HepG2 (cell line): ENCODE results near the gene CDC42EP4. TPM values are rescaled to one million over a fixed set of nuclear protein-coding genes. Genes with fewer than 3 reads are reported as not detected.
A peak's percentile ranks its signal among the peaks of the same experiment; 100 is the strongest.

Experiments used
- ADNP ChIP-seq: sonication (generic); formaldehyde crosslinking; IDR thresholded peaks from 2 replicates; pipeline ENCODE4 v1.4.0; 2020; ENCODE audit warnings: missing genetic modification reagents
- FOXO1 ChIP-seq: sonication (generic); formaldehyde crosslinking; IDR thresholded peaks from 2 replicates; pipeline ENCODE4 v1.4.0; 2020; ENCODE audit warnings: missing genetic modification reagents
- IRF2 ChIP-seq: IDR thresholded peaks from 2 replicates; pipeline ENCODE4 v1.6.1; 2018; ENCODE audit warnings: missing genetic modification reagents, missing compliant biosample characterization
- KAT8 ChIP-seq: IDR thresholded peaks from 2 replicates; pipeline ENCODE4 v1.6.1; 2016; ENCODE audit warnings: missing genetic modification reagents, missing compliant biosample characterization
- ZMYM3 ChIP-seq: sonication (generic); formaldehyde crosslinking; IDR thresholded peaks from 2 replicates; pipeline ENCODE4 v1.5.1; 2020; ENCODE audit warnings: mild to moderate bottlenecking, missing genetic modification reagents
- ZNF235 ChIP-seq: sonication (generic); formaldehyde crosslinking; IDR thresholded peaks from 2 replicates; pipeline ENCODE4 v1.8.1; 2023; ENCODE audit warnings: mild to moderate bottlenecking, missing genetic modification reagents, borderline replicate concordance
- ZNF260 ChIP-seq: sonication (generic); formaldehyde crosslinking; IDR thresholded peaks from 2 replicates; pipeline ENCODE4 v1.4.0; 2020; ENCODE audit warnings: missing genetic modification reagents, low read depth, mild to moderate bottlenecking, borderline replicate concordance
- ZNF280B ChIP-seq: sonication (generic); formaldehyde crosslinking; IDR thresholded peaks from 2 replicates; pipeline ENCODE4 v1.5.0; 2020; ENCODE audit warnings: missing genetic modification reagents, mild to moderate bottlenecking, borderline replicate concordance
- ZNF30 ChIP-seq: sonication (generic); formaldehyde crosslinking; IDR thresholded peaks from 2 replicates; pipeline ENCODE4 v1.5.0; 2020; ENCODE audit warnings: mild to moderate bottlenecking, missing genetic modification reagents
- ZNF552 ChIP-seq: sonication (generic); formaldehyde crosslinking; IDR thresholded peaks from 2 replicates; pipeline ENCODE4 v1.9.0; 2022; ENCODE audit warnings: missing genetic modification reagents, mild to moderate bottlenecking, borderline replicate concordance
- ZSCAN31 ChIP-seq: sonication (generic); formaldehyde crosslinking; IDR thresholded peaks from 2 replicates; pipeline ENCODE4 v1.5.0; 2020; ENCODE audit warnings: low read depth, mild to moderate bottlenecking, missing genetic modification reagents
- polyA plus RNA-seq, 8 experiments: library from polyadenylated mRNA; depleted of rRNA in 3 of 8; stranded (reverse) in 7 of 8; unstranded in 1 of 8; fragments of >200 nt; fragmentation: Illumina TruSeq in 4 of 8; extraction: Trizol in 4 of 8; gene quantifications; 2 replicates each; pipeline versions ENCODE4 v1.2.1 to v1.2.3, GENCODE V29; 2011 to 2016; ENCODE audit warnings: low read depth in 4 of 8, missing spikeins in 1 of 8, mixed read lengths in 1 of 8; ENCODE audit not compliant: insufficient read depth in 1 of 8
- total RNA-seq, 5 experiments: library from RNA; depleted of rRNA; stranded (reverse); fragments of >200 nt; fragmentation: Illumina TruSeq; extraction: Trizol; gene quantifications; 2 replicates each; pipeline ENCODE4 v1.2.3, GENCODE V29; 2016; ENCODE audit warnings: low read depth in 1 of 5
- TF ChIP-seq, protein P1 (sequence below): IDR thresholded peaks from 2 replicates; pipeline ENCODE4 v1.6.1; 2012; ENCODE audit warnings: low read depth, low read length, improper control_type of control experiment

CDC42EP4 gene
- total and polyA plus RNA-seq, 2 of the 13 experiments (the other 11 are each of a cell fraction or from before 2014, with no cell fraction given): 19.0 to 54.0 TPM

DNA sequence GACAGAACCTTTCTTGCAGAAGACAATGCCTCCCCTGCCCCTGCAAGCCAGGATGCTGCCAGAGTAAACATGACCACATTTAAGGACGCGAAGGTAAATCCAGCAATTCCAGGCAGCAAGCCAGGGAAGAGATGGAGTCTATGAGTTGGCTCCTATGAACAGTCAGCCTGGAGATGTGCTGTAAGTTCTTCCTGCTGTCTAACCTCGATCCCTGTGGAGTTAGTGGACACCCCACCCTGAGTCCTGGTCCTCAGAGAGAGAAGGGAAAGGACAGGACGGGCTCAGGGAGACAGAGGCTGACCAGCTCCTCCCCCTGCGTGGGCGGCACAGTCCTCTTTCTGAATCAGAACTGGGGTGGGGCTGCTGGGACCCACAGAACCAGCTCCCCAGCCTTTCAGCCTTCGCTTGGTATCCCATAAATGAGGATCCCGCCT, 24.9 kb downstream of the CDC42EP4 start (continued):
- TF ChIP-seq ADNP (CRISPR knock-in tag) (0 out of 2 replicates have a peak, but pooled peaks have one; percentile 32), ZNF260 (CRISPR knock-in tag) (no peak), KAT8 (CRISPR knock-in tag) (no peak), ZSCAN31 (no peak), ZNF30 (CRISPR knock-in tag) (no peak), ZNF280B (0 out of 2 replicates have a peak, but pooled peaks have one; percentile 42), FOXO1 (CRISPR knock-in tag) (no peak), ZNF552 (CRISPR knock-in tag) (no peak), ZNF235 (CRISPR knock-in tag) (no peak), ZMYM3 (CRISPR knock-in tag) (peak; percentile 65), IRF2 (CRISPR knock-in tag) (no peak)
- TF ChIP-seq, protein P1, sequence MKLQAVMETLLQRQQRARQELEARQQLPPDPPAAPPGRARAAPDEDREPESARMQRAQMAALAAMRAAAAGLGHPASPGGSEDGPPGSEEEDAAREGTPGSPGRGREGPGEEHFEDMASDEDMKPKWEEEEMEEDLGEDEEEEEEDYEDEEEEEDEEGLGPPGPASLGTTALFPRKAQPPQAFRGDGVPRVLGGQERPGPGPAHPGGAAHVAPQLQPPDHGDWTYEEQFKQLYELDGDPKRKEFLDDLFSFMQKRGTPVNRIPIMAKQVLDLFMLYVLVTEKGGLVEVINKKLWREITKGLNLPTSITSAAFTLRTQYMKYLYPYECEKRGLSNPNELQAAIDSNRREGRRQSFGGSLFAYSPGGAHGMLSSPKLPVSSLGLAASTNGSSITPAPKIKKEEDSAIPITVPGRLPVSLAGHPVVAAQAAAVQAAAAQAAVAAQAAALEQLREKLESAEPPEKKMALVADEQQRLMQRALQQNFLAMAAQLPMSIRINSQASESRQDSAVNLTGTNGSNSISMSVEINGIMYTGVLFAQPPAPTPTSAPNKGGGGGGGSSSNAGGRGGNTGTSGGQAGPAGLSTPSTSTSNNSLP: no peak
- TF ChIP-seq, all 625 proteins: peak for 3
